Right atrium auricular region (tissue), 2 donors: ENCODE measurements around the gene CNGB1. TPM values are rescaled to one million over a fixed set of nuclear protein-coding genes. Genes with fewer than 3 reads are reported as not detected.

Experiments
- DNase-seq: peaks from one replicate; pipeline ENCODE4 v3.0.0-alpha.2; 2019; ENCODE audit warnings: low spot score
- H3K27ac ChIP-seq, 2 donors: fragments of 200-600 bp; sonication (generic); 1 replicate in 1 of 2; 2 replicates in 1 of 2; pipeline ENCODE4 v1.5.1; 2016 to 2019
- H3K27me3 ChIP-seq, 2 donors: fragments of 200-600 bp; sonication (generic); one replicate each; pipeline versions ENCODE4 v1.5.1 to v1.6.0; 2017 to 2019
- H3K36me3 ChIP-seq: fragments of 200-600 bp; sonication (generic); one replicate; pipeline ENCODE4 v1.5.1; 2016
- H3K4me1 ChIP-seq, 2 donors: fragments of 200-600 bp; sonication (generic); one replicate each; pipeline versions ENCODE4 v1.5.1 to v1.6.0; 2017 to 2019
- H3K4me3 ChIP-seq, 2 donors: fragments of 200-600 bp; sonication (generic); 1 replicate in 1 of 2; 2 replicates in 1 of 2; pipeline ENCODE4 v1.5.1; 2017 to 2019; ENCODE audit warnings: mild to moderate bottlenecking in 1 of 2, moderate library complexity in 1 of 2
- H3K9me3 ChIP-seq, 2 donors: fragments of 200-600 bp; sonication (generic); one replicate each; pipeline ENCODE4 v1.5.1; 2019
- total RNA-seq, 2 donors: library from RNA; depleted of rRNA; stranded (reverse); fragments of >200 nt; gene quantifications; one replicate each; pipeline ENCODE4 v1.1.0, GENCODE V29; 2016
- TF ChIP-seq, protein P1 (sequence below), 2 donors: fragments of 200-600 bp; sonication (generic); IDR thresholded peaks; one replicate each; pipeline ENCODE4 v1.5.1; 2019; ENCODE audit warnings: antibody characterized with exemption in 2 of 2

The CNGB1 gene
- total RNA-seq, 2 donors from 2014 or later, result not detected

DNA sequence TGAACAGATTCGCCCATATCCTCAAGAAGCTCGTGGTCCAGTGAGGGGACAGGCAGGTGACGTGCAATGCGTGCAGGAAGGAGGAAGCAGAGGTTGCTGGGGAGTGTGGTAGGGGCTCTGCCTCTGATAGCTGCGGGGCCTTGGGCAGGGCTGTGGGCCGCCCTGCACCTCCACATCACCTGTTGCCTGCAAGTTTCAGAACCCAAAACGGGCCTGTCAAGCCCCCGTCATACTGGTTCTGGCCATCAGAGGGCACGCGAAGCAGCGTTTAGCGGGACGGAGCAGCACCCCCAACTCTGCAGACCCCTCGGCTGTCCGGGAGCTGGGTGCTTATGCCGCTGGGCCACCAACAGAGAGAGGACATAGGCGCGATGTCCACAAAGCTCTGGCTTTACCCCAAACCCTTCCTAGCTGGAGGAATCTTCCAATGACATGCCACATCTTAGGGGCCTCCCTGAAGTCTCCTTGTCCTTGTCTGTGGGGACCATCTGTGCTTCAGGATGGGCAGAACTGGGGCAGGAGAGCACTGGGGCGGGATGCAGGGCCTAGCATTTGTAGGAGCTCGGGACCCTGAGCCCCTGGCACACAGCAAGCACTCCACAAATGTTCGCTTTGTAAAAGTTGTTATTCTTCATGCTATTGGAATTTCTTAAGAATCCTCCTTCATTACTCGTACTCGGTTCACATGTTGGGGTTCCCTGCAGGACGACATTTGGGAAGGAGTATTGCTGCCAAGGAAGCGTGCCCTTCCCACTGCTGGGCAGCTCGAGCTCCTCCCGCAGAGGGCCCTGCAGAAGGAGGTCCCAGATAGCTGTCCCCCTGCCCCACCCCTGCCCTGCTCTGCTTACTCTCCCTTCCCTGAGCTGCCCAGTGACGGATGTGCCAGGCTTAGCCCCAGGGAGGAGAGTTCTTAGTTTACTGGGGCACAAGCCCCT is 64.3 kb downstream of the CNGB1 start:
- Histone ChIP-seq H3K9me3 (no peaks in the 10 kb centered on the region), H3K27ac (no peak overlapping the region), H3K27me3 (no peaks in the 10 kb centered on the region), H3K4me1 (no peaks in the 10 kb centered on the region), H3K36me3 (no peaks in the 10 kb centered on the region), H3K4me3 (no peak overlapping the region)
- no peak for DNase-seq
- TF ChIP-seq, protein P1, sequence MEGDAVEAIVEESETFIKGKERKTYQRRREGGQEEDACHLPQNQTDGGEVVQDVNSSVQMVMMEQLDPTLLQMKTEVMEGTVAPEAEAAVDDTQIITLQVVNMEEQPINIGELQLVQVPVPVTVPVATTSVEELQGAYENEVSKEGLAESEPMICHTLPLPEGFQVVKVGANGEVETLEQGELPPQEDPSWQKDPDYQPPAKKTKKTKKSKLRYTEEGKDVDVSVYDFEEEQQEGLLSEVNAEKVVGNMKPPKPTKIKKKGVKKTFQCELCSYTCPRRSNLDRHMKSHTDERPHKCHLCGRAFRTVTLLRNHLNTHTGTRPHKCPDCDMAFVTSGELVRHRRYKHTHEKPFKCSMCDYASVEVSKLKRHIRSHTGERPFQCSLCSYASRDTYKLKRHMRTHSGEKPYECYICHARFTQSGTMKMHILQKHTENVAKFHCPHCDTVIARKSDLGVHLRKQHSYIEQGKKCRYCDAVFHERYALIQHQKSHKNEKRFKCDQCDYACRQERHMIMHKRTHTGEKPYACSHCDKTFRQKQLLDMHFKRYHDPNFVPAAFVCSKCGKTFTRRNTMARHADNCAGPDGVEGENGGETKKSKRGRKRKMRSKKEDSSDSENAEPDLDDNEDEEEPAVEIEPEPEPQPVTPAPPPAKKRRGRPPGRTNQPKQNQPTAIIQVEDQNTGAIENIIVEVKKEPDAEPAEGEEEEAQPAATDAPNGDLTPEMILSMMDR (IDR thresholded peaks at IDR 0.05), result peak; percentile 21 to 70

DNA sequence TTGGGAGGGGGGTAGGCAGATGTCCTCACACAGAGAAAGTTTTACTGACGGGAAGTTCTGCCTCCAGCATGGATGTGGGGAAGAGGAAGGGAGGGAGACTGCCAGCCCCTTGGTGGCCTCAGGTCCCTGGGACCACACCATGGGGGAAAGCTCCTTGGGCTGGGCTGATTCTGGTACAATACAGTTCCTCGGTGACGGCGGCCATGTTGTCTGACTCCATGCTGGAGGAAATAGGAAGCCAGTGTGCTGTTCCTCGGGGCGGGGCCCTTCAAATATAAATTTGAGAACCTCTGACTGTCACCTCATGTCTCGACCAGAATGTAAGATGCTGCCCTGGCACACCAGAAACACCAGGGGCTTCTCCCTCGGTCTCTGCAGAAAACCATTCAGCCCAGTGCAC is 66.8 kb downstream of the CNGB1 start:
- Histone ChIP-seq H3K27me3 (no peaks in the 10 kb centered on the region), H3K4me3 (no peak overlapping the region), H3K36me3 (no peaks in the 10 kb centered on the region), H3K9me3 (no peaks in the 10 kb centered on the region), H3K4me1 (no peaks in the 10 kb centered on the region), H3K27ac (no peak overlapping the region)
- TF ChIP-seq, protein P1 (IDR thresholded peaks at IDR 0.05), result no peak
- DNase-seq, result no peak

DNA sequence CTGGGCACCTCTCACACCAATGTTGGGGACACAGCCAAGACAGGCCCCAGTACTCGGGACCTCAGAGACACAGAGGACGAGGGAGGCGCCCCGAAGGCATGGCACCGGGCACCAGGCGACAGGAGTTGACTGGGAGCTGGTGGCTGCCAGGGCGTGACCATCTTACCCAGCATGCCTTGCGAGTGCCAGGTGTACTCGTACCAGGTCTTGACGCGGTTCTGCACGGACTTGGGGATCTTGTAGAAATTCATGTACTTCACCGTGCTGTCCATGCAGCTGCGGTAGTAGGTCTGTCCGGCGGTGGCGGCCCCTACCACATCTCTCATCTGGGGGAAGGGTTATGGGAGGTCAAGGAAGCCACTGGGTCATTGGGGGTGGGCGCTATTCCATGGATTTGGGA is 67.3 kb downstream of the CNGB1 start:
- H3K4me1 ChIP-seq, result no peaks in the 10 kb centered on the region
- no peaks in the 10 kb centered on the region for H3K27me3 ChIP-seq
- no peaks in the 10 kb centered on the region for H3K36me3 ChIP-seq
- no peak overlapping the region for H3K4me3 ChIP-seq
- H3K9me3 ChIP-seq, result no peaks in the 10 kb centered on the region
- no peak for DNase-seq
- H3K27ac ChIP-seq, result no peak overlapping the region
- TF ChIP-seq, protein P1 (IDR thresholded peaks at IDR 0.05), result no peak

DNA sequence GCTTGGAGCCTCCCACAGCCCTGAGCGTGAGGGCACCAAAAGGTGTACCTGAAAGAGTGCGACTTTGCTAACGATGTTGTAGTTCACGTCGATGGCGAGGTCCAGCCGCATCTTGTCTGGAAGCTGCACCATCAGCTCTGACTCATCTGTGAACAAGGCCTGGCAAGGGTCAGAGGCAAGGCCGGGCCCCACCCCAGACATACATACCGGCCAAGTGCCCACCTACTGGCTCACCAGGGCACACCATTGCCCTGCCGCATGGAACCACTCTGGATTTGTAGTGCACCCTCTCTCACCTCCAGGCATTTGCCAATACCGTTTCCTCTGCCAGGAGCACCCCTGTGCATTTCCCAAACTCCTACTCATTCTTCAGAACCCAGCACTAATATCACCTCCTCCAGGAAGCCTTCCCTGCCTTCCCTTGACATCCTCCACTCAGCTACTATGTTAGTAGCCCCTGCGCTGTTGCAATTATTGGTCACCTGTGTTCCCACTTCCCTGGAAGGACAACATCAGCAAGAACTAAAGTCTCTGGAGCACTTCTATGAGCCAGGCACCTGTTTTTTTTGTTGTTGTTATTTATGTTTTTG is 69.4 kb downstream of the CNGB1 start:
- DNase-seq, result no peak
- H3K27me3 ChIP-seq, result no peaks in the 10 kb centered on the region
- no peak overlapping the region for H3K27ac ChIP-seq
- H3K4me3 ChIP-seq, result no peak overlapping the region
- no peaks in the 10 kb centered on the region for H3K9me3 ChIP-seq
- H3K36me3 ChIP-seq, result no peaks in the 10 kb centered on the region
- TF ChIP-seq, protein P1 (IDR thresholded peaks at IDR 0.05), result no peak
- H3K4me1 ChIP-seq, result no peaks in the 10 kb centered on the region

DNA sequence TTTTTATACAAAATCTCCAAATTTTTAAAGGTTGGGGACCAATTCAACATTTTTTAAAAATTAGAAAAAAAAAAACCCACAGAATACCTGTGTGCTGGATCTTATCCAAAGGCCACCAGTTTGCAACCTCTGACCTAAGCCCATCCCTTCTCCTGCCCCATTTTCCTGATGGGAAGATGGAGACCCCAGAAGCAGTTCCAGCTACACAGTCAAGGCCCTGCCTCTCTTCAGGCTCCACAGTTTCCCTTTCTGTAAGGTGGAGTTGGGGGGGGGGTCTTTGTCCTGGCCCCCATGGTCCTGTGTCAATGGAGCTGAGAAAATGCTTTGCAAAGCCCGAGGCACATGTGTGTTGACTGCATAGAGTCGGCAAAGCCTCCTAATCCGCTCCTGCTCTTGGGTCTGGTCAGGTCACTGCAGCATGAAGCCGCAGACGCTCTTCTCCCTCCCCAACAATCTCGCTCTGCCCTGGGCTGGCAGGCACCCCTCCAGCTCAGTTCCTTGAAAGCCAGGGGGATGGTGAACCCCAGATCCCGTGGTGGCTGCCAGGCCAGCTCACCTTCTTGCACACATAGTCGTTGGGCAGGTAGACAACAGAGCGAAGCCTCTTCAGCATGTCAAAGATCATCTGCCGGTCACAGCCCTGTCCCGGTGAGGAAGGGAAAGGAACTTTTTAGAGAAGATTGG is 70.0 kb downstream of the CNGB1 start:
- Histone ChIP-seq H3K36me3 (no peaks in the 10 kb centered on the region), H3K27me3 (no peaks in the 10 kb centered on the region), H3K9me3 (no peaks in the 10 kb centered on the region), H3K4me3 (no peak overlapping the region), H3K27ac (no peak overlapping the region), H3K4me1 (no peaks in the 10 kb centered on the region)
- DNase-seq, result no peak
- TF ChIP-seq, protein P1 (IDR thresholded peaks at IDR 0.05), result no peak
